ENCODE data around the gene GRB10.
"Not testable (repeated sequence)": the region's sequence is repeated elsewhere in the genome, so short reads cannot be mapped to it uniquely, and the experiment has no call there.

The GRB10 gene

DNA sequence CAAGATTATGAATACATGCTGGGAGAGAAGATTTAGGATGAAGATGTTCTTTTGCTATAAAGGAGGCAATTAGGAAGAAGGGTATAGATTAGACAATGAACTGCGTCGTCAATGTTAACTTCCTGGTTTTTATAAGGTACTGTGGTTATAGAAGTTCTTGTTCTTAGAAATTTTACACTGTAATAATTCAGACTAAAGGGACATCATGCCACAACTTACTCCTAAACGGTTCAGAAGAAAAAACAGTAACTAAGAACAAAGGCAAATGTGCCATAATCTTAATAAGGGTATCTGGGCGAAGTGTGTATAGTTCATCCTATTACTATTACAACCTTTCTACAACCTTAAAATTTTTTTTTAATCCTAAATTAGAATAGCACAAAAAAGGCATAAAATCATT lies 186.2 kb downstream of the GRB10 start:
- no peak for DNase-seq

DNA sequence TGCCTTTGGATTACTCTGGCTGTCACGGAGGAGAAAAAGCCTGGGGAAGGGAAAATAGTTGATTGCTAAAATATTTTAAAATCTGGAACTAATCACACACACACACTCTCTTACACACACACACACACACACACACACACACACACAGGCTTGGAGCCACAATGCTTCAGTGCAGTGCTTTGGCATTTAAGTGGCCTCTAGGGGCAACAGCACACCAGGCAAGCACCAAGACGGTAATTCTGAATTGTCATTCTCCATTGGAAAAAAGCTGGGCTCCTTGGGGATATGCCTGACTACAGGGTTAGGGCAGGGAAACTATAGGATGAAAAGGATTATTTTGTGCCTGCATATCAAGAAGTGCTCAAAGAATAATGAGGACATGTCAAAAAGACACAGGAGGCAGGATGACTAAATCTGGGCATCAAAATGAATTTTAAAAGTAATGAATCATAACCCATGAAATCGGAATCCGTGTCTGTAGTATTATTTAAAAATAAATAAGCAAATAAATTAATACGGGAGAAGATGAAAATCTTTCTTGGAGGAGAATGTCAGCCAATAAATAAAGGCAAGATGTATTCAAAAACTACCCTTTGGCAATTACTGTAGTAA lies 187.1 kb downstream of the GRB10 start:
- peak in 1 of 2 experiments; percentile 34 for DNase-seq

DNA sequence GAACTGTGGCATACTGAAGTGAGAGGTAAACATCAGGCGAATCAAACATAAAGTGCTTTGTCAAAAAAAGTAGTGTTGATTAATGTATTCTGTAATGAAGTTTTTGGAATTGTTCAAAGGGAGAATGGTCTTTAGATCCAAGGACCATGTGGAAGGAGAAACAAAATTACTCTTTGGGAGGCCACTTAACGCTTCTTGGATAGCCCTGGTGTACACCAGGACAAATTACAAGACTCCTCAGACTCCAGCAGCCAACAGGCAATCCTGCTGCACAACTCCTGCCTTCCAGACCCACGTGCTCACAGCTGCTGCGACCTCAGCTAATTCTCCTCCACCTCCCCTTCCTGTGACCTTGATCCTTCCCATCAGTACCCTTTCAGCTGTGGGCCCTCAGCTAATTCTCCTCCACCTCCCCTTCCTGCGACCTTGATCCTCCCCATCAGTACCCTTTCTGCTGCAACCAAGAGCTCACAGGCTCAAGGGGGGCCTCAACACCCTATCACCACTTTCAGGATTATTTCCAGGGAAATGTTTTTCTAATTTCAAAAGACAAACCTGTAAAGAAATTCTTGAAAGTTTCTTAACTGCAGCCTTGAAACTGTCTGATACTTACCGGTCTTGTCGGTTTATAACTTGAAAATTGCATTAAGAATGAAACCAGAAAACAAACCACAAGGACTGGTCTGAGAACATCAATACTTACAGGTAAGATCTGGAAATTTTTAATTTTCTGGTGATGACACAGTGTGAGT lies 187.8 kb downstream of the GRB10 start:
- no peak for DNase-seq

DNA sequence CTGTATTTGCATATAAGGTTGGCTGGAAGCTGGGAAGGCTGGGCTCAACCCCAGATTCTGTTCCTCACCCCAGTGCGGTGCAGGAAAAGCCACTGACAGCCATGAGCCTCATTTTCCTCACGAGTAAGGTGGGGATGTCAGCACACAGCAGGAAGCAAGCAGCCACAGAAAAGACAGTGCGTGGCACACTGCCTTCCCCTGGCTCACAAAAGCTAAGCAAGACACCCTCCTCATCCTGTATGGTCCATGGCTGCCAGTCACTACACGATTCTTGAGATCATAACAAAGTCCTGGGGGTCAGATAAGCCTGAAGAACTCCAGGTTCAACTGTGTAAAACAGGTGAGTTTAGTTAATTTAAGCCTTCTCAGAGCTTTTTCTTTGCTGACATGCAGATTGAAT lies 188.6 kb downstream of the GRB10 start:
- DNase-seq, result no peak

DNA sequence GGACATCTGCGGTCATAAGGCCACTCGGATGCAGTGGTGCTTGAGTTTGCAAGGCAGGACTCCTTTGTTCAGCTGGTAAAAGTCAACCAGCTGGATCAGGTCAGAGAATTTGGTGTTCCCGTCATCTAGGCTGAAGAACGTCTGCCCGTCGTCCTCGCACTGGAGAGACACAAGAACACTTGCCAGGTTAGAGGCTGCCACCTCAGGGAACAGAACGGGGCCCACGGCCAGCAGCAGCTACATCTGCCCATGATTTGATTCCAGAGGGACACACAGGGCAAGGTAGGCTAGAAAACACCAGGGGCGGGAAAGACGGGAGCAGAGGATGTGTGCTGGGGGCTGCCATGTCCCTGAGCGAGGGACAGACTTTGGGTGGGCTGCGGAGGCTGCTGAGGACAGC lies 189.8 kb downstream of the GRB10 start:
- no peak for DNase-seq

DNA sequence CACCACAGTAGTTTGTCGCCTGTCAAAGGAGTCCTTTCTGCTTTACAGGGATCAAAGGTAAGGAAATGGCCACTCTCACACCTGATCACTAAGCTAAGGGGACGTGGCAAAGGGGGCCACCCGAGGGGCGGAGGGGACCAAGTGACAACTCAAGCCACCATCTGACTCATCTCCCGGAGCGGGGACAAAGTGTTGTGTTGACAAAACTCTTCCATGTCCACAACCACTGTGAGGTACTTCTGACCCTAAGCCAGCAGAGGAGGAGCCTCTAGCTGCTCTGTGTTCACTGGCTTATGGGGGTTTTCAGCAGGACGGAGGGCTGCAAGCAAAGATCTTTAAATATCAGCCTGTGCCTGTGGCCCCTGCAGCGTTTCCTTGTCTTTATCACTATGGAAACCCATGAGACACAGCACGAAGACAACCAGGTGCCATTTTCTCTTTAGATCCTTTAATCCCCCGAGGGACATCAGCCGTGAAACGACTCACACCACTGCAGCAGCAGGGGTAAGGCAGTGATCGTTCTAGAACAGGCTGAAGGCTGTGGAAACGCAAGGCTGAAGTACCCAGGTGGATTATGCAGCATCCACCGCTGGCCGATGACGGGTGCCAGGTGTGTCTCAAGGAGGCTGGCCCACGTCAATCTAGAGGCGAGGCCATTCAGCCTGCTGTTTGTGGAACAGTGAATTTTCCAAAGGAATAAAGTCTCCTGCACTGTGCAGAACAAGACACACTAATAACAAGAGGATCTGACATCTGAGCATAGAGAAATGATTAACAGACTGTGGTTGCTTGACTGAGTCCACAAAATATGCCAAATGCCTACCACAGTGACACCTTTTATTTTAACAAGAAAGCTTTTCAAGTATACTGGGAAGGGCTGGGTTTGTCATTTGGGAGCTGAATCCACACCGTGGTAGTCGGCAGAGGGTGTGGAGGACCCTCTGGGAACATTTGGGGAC lies 190.9 kb downstream of the GRB10 start:
- peak; percentile 57 to 77 for DNase-seq

DNA sequence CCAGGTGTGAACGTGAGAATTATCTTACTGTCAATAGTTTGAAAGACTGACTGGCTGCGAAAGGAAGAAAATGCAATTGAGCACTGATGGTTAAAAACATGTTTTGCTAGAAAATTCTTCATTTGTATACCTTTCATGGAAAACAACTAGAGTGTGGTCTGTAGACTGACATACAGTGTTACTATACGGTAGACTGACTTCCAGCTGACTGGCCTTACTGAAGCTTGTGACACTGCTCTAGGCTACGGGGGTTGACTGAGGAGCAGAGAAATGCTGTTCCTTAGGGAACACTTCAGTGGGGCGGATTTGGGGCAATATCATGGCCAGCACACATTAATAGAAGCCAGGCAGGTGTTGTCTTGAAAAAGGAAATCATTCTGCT lies 191.6 kb downstream of the GRB10 start:
- no peak for DNase-seq

DNA sequence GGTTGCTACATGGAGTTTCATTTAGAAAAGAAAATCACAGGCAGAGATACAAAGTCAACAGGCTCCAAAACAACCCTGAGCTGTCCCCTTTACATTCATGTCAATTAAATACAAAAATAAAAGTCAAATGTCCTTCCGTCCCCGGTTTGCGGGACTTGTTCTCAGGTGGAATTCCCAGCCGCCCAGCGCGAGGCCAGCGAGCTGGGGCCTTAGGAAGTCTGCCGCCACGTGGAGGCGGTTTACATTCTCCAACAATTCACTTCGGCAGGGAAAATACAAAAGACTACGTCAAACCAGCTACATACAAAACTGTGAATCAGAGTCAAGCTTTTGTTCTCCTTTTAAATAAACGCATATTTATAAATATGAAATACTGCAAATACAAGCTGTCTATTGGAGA lies 192.2 kb downstream of the GRB10 start:
- DNase-seq, result no peak

DNA sequence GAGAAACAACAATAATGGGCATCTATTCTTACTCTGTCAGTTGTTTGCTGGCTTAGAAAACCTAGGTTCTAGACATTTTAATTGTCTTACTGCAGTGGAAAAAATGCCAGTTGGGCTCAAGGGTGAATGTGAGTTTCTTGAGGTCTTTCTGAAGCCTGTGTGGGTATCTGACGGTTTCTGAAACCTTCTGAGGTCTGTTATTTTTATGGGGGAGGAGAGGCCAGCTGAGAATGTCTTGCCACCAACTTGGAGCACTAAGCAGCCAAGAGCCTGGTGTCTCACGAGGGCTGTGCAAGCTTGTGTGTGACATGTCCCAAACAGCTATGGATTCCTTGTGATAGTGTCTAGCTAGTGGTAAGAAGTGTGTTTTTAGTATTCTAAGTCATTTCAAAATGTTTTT lies 193.3 kb downstream of the GRB10 start:
- no peak for DNase-seq

DNA sequence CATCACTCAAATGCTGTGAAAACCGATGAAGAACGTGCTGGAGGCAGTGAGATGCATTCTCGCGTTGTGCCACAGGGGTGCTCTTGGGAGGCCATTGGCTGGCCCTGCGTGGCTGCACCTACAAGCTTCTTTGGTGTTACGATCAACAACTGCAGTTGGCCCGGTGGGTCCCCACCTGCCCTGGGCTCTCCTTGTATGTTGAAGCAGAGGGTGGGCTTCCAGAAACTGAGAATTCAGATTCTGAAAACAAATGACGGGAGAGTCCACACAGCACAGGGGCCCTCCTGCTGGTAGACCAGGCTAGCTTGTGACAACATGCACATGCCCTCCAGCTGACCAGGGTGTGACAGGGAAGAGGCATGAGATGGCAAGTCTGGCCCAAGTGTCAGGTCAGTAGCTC lies 193.8 kb downstream of the GRB10 start:
- DNase-seq, result no peak

DNA sequence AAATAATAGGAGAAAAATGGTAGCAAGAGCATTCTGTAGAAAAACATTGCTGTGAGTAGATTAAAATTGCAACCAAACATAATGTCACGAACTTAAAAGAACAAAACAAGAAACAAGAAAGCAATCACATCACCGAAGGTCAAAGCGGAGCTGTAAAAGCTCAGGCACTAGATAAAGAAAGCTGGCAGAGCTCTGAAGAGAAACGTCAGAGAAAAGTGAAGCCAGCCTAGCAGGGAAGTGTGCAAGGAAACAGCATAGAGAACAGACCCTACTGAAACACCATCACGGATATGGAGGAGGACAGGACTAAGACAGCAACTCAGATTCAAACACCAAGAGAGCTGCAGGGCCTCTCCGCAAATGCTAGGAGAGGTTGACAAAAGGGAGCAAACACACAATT lies 195.0 kb downstream of the GRB10 start:
- no peak for DNase-seq

DNA sequence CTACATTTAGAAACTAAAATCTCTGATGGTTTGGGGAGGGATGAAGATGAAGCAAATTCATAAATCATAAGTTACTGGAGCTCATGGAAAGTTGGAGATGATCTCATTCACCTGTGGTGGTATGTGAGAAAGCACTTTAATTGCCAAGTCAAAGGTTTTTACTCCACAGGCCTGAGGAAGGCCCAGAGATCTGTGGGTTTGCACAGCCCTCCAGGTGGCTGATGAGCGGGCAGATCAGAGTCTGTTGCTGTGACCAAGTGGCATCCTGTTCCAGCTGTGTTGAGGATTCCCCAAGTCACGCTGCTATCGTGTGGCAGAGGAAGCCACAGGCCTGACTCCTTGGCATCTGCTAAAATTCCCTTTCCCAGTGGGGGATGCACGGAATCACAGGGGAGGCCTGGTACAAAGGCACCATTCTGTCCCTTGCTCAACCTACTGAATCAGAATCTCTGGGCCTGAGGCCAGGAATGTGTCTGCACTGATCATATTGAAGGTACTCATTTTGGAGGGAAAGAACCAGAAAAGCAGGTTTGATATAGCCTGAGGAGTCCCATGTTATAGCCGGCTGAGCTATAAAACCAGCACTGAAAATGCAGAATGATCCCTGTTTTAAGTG lies 197.8 kb downstream of the GRB10 start:
- DNase-seq, result no peak

DNA sequence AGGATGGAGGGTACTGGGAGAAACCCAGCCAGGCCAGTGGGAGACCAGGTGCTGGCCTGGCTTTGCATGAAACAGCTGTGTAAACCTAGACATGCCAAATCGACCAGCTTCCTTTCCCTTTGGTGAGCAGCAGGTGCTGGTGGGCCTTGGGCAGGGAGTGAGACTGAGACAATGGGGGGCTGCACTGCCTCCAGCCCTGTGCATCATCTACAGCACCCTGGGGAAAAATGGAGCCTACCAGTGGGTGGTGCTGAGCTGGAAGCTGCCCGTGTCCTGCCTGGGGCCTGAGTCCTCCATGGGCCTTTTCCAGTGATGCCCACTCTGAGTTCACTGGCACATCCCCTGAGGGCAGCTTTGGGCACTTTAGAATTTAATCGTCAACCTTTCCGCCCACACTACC lies 198.3 kb downstream of the GRB10 start:
- no peak for DNase-seq

DNA sequence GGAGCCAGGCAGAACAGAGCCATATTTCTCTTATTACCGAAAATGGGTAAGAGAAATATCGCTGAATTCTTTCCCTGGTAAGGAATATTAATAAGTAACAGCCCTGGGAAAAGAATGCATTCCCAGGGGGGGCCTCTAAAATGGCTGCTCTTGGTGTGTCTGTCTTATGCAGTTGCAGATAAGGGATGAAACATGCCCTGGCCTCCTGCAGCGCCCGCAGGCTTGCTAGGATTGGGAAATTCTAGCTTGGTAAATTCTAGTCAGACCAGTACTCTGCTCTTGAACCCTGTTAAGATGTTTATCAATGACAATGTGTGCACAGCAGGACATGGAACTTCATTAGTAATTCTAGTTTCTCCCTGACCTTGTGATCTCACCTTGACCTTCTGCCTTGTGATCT lies 199.4 kb downstream of the GRB10 start:
- DNase-seq, result not testable (repeated sequence)

DNA sequence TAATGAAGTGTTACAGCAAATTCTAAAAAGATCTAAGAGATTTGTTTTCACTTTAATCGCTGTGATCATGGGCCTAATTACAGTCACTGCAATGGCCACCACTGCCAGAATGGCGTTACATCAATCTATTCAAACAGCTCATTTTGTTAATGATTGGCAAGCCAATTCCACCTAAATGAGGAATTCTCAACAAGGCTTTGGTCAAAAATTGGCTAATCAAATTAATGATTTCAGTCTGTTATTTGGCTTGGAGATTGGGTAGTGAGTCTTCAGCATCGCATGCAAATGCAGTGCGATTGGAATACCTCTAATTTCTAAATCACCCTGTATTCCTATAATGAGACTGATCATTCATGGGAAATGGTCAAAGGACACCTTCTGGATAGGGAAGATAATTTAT lies 200.4 kb downstream of the GRB10 start:
- DNase-seq, result not testable (repeated sequence)

DNA sequence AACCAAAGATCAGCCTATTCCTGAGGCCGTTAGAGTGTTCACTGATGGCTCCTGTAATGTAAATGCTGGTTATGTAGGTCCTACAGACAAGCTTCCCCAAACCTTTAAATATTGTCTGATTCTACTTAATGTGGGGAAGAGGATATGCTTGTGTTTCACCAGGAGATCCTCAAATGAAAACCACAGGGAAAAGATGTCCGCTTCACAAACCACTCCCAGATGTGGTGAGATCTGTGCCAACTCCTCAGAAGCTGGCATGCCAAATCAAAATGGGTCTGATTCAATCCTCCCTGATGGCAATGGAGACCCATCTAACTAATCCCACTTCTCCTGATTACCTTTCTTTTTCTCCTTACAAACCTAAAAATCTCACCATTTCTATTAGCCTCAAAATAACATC lies 202.0 kb downstream of the GRB10 start:
- not testable (repeated sequence) for DNase-seq

DNA sequence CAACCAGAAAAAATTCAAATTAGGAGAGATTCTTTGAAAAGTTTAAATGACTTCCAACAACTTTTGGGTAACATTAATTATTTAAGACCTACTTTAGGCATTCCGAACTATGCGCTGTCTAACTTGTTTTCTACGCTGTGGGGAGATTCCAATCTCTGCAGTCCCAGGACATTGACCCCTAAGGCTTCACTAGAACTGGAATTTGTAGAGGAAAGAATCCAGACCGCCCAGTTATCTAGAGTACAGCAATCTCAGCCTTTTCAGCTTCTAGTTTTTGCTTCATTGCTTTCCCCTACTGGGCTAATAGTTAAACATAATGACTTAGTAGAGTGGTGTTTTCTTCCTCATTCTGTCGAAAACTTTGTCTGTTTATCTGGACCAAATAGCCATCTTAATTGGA lies 202.6 kb downstream of the GRB10 start:
- DNase-seq, result no peak

DNA sequence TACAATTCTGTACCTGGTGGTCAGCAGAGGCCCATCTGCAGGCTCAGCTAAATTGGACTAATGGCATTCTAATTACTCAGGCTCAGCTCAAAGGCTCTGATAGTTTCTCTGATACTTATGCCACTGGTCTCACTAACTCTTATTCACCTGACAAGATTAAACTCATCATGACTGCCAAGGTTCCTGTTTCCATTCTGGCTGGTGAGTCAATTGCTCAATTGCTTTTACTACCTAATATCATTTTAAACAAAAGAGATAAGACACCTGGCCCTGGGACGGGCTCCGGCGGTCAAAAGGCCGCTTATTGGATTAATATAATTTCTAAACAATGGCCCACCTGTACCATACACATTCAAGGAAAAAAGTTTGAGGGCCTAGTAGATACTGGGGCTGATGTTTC lies 204.6 kb downstream of the GRB10 start:
- not testable (repeated sequence) for DNase-seq

DNA sequence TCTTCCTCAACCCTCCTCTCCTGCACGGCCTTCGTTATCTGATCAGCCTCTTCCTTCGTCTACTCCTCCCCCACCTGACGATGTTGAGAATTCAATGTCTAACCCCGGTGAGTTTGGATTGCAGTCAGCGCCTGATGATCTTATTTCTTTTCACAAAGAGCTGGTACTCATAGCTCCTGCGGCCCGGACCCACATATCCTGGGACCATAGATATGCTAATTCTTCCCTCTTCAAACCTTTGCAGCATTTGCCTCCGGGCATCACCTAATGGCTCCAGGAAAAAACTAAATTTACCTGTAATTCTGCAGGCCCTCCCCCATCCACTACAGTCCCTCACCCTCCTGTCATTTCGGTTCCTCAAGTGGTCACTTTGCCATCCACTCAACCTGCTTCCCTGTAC lies 205.1 kb downstream of the GRB10 start:
- DNase-seq, result no peak

DNA sequence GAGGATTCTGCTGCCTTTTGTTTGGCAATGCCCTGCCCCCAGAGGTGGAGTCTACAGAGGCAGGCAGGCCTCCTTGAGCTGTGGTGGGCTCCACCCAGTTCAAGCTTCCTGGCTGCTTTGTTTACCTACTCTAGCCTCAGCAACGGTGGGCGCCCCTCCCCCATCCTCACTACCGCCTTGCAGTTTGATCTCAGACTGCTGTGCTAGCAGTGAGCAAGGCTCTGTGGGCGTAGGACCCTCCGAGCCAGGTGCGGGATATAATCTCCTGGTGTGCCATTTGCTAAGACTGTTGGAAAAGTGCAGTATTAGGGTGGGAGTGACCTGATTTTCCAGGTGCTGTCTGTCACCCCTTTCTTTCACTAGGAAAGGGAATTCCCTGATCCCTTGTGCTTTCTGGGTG lies 206.3 kb downstream of the GRB10 start:
- DNase-seq, result not testable (repeated sequence)

DNA sequence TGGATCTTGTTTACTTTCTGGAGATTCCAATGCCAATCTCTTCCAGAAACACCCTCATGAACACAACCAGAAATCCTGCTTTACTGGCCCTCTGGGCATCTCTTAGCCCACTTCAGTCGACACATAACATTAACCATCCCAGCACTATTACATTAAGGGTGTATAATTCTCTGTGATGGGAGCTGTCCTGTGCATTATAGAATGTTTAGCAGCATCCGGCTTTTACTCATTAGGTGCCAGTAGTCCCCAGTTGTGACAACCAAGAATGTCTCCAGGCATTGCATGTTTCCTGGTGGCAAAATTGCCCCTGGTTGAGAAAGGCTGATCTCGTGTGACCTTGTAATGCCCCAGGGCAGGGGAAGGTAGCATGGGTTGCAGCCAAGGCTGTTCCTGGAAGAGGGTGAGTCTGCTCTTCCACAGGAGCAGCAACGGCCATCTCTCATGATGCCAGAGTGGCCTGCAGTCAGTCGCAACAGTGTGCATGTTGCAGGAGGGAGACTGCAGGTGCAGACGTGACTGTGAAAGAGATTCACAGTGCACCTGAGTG lies 214.9 kb downstream of the GRB10 start:
- no peak for DNase-seq

DNA sequence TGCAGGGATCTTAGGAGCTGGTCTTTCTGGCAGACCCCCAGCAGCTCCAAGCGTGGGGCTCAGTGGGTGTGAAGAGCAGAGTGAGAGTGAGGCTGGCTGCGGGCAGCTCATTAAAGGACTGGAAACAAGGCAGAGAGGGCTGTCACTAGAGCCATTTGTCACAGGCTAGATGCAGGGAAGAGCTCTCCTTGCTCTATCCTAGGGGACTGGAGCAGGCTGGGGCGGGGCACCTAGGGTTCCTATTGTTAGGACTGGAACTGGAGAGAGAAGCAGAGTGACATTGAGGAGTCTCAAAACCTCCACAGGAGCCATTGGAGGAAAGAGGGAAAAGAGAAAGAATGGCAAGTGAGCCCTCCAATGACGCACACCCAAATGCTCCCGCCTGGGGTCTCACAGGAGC lies 216.7 kb downstream of the GRB10 start:
- DNase-seq, result no peak

DNA sequence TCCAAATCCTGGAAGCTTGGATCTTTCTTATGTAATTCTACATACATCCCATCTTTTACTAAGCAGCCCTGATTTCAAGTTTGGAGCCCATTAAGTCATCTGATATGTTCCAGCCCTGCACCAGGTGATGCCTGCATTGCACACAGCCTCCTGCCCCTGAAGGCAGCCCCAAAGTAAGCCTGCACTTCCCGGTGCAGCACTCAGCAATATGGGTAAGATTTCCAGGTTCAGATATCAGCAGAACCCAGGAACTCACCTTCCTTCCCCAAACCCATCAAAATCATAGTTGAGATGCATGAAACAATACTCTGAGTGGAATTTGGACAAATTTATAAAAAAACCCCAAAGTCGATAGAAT lies 217.2 kb downstream of the GRB10 start:
- no peak for DNase-seq

Data from NCI-H187 (cell line).